Measurements from ENCODE around the gene CASP9. TPM values are rescaled to one million over a fixed set of nuclear protein-coding genes. Genes with fewer than 3 reads are reported as not detected.
"Not testable (repeated sequence)": the region's sequence is repeated elsewhere in the genome, so short reads cannot be mapped to it uniquely, and the experiment has no call there.

CASP9 gene
- total RNA-seq, 1 donor from 2014 or later = 8.5 TPM

- not testable (repeated sequence) for H3K27me3 ChIP-seq (ENCODE audit: insufficient read depth, low read length); DNase-seq (ENCODE audit: low read depth); H3K9me3 Mint-ChIP-seq (ENCODE audit: unreplicated experiment); H2AFZ ChIP-seq (ENCODE audit: low read depth, low read length); H3K4me1 ChIP-seq (ENCODE audit: insufficient read depth, low read length); H3K4me1 Mint-ChIP-seq (ENCODE audit: low read depth, unreplicated experiment); H3K9me3 ChIP-seq (ENCODE audit: insufficient read depth, low read depth, low read length); FAIRE-seq; H3K4me3 ChIP-seq (ENCODE audit: insufficient read depth, low read depth, low read length); H3K9ac ChIP-seq (ENCODE audit: low read length); H3K4me2 ChIP-seq (ENCODE audit: low read length); H3K27ac ChIP-seq (ENCODE audit: low read depth, low read length); H3K79me2 ChIP-seq (ENCODE audit: insufficient read depth, low read length); H4K20me1 ChIP-seq (ENCODE audit: insufficient read depth, low read length); H3K36me3 ChIP-seq (ENCODE audit: insufficient read depth, low read length); H3K36me3 Mint-ChIP-seq (ENCODE audit: low read depth, unreplicated experiment); H3K4me3 Mint-ChIP-seq (ENCODE audit: unreplicated experiment)
- H3K27me3 Mint-ChIP-seq (ENCODE audit: low read depth, unreplicated experiment) = peaks cover 14% of the 10 kb centered on the region
- H3K27ac Mint-ChIP-seq (ENCODE audit: unreplicated experiment) = peak overlapping the region; percentile 53
Observed at GRCh38 chr1:15469821-15470448, 54.1 kb downstream of the CASP9 start.

GRCh38 chr1:15469361-15469760, 54.7 kb downstream of the CASP9 start:
- no peak for DNase-seq (ENCODE audit: low read depth)
- Histone ChIP-seq H3K4me1 (ENCODE audit: insufficient read depth, low read length) (no peaks in the 10 kb centered on the region), H3K79me2 (ENCODE audit: insufficient read depth, low read length) (no peaks in the 10 kb centered on the region), H3K9me3 (ENCODE audit: insufficient read depth, low read depth, low read length) (no peaks in the 10 kb centered on the region), H3K27me3 (ENCODE audit: insufficient read depth, low read length) (no peaks in the 10 kb centered on the region), H3K9ac (ENCODE audit: low read length) (no peak overlapping the region), H3K27ac (ENCODE audit: low read depth, low read length) (no peak overlapping the region), H3K36me3 (ENCODE audit: insufficient read depth, low read length) (no peaks in the 10 kb centered on the region), H2AFZ (ENCODE audit: low read depth, low read length) (no peak overlapping the region), H3K4me2 (ENCODE audit: low read length) (no peak overlapping the region), H3K4me3 (ENCODE audit: insufficient read depth, low read depth, low read length) (no peak overlapping the region), H4K20me1 (ENCODE audit: insufficient read depth, low read length) (no peaks in the 10 kb centered on the region)
- FAIRE-seq = no peak
- H3K4me3 Mint-ChIP-seq (ENCODE audit: unreplicated experiment) = no peak overlapping the region
- H3K27me3 Mint-ChIP-seq (ENCODE audit: low read depth, unreplicated experiment) = peaks cover 18% of the 10 kb centered on the region
- H3K9me3 Mint-ChIP-seq (ENCODE audit: unreplicated experiment) = peaks cover 2% of the 10 kb centered on the region
- H3K4me1 Mint-ChIP-seq (ENCODE audit: low read depth, unreplicated experiment) = no peaks in the 10 kb centered on the region
- H3K36me3 Mint-ChIP-seq (ENCODE audit: low read depth, unreplicated experiment) = no peaks in the 10 kb centered on the region
- no peak for TF ChIP-seq EZH2 (IDR thresholded peaks at IDR 0.05; ENCODE audit: insufficient read depth, low read length)
- TF ChIP-seq, protein P1, sequence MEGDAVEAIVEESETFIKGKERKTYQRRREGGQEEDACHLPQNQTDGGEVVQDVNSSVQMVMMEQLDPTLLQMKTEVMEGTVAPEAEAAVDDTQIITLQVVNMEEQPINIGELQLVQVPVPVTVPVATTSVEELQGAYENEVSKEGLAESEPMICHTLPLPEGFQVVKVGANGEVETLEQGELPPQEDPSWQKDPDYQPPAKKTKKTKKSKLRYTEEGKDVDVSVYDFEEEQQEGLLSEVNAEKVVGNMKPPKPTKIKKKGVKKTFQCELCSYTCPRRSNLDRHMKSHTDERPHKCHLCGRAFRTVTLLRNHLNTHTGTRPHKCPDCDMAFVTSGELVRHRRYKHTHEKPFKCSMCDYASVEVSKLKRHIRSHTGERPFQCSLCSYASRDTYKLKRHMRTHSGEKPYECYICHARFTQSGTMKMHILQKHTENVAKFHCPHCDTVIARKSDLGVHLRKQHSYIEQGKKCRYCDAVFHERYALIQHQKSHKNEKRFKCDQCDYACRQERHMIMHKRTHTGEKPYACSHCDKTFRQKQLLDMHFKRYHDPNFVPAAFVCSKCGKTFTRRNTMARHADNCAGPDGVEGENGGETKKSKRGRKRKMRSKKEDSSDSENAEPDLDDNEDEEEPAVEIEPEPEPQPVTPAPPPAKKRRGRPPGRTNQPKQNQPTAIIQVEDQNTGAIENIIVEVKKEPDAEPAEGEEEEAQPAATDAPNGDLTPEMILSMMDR (IDR thresholded peaks at IDR 0.05; ENCODE audit: insufficient read depth, low read depth, low read length) = no peak
- no peak overlapping the region for H3K27ac Mint-ChIP-seq (ENCODE audit: unreplicated experiment)

GRCh38 chr1:15468145-15468544, 55.9 kb downstream of the CASP9 start:
- Mint-ChIP-seq H3K27ac (ENCODE audit: unreplicated experiment) (no peak overlapping the region), H3K36me3 (ENCODE audit: low read depth, unreplicated experiment) (no peaks in the 10 kb centered on the region), H3K27me3 (ENCODE audit: low read depth, unreplicated experiment) (peaks cover 18% of the 10 kb centered on the region), H3K4me1 (ENCODE audit: low read depth, unreplicated experiment) (no peaks in the 10 kb centered on the region), H3K9me3 (ENCODE audit: unreplicated experiment) (peaks cover 2% of the 10 kb centered on the region), H3K4me3 (ENCODE audit: unreplicated experiment) (no peak overlapping the region)
- FAIRE-seq = no peak
- TF ChIP-seq, protein P1 (IDR thresholded peaks at IDR 0.05; ENCODE audit: insufficient read depth, low read depth, low read length) = no peak
- no peak for TF ChIP-seq EZH2 (IDR thresholded peaks at IDR 0.05; ENCODE audit: insufficient read depth, low read length)
- H3K27me3 ChIP-seq (ENCODE audit: insufficient read depth, low read length) = no peaks in the 10 kb centered on the region
- no peak overlapping the region for H3K4me3 ChIP-seq (ENCODE audit: insufficient read depth, low read depth, low read length)
- no peak for DNase-seq (ENCODE audit: low read depth)
- H4K20me1 ChIP-seq (ENCODE audit: insufficient read depth, low read length) = no peaks in the 10 kb centered on the region
- H2AFZ ChIP-seq (ENCODE audit: low read depth, low read length) = no peak overlapping the region
- no peaks in the 10 kb centered on the region for H3K4me1 ChIP-seq (ENCODE audit: insufficient read depth, low read length)
- H3K4me2 ChIP-seq (ENCODE audit: low read length) = no peak overlapping the region
- no peaks in the 10 kb centered on the region for H3K36me3 ChIP-seq (ENCODE audit: insufficient read depth, low read length)
- H3K9me3 ChIP-seq (ENCODE audit: insufficient read depth, low read depth, low read length) = no peaks in the 10 kb centered on the region
- no peaks in the 10 kb centered on the region for H3K79me2 ChIP-seq (ENCODE audit: insufficient read depth, low read length)
- H3K9ac ChIP-seq (ENCODE audit: low read length) = no peak overlapping the region
- no peak overlapping the region for H3K27ac ChIP-seq (ENCODE audit: low read depth, low read length)

DNA sequence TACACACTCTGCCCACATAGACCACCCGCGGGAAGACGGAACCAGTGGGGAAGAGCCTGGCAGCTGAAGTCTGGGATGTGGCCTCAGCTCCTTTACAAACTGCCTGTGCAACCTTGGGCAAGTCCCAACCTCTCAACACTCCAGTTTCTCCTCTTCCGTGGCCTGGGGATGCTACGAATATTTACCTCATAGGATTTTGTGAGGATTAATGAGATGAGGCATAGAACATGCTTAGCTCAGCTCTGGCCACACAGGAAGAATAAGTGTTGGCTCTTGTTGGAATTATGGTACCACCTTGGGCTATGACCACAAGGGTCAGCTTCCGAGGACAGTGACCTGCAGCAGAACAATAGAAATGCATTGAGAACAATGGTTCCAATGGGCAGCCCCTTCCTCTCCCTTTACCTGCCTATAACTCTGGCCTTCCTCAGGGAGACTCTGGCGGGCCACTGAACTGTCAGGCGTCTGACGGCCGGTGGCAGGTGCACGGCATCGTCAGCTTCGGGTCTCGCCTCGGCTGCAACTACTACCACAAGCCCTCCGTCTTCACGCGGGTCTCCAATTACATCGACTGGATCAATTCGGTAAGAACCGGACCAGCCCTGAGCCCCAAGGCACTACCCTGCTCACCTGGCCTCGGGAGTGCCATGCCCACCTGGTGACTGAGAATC, 56.9 kb downstream of the CASP9 start:
- not testable (repeated sequence) for H3K9me3 Mint-ChIP-seq (ENCODE audit: unreplicated experiment); H3K79me2 ChIP-seq (ENCODE audit: insufficient read depth, low read length); H3K27ac Mint-ChIP-seq (ENCODE audit: unreplicated experiment); H3K27me3 ChIP-seq (ENCODE audit: insufficient read depth, low read length); H3K4me1 ChIP-seq (ENCODE audit: insufficient read depth, low read length); H2AFZ ChIP-seq (ENCODE audit: low read depth, low read length); H4K20me1 ChIP-seq (ENCODE audit: insufficient read depth, low read length); H3K4me2 ChIP-seq (ENCODE audit: low read length); H3K27ac ChIP-seq (ENCODE audit: low read depth, low read length); H3K9me3 ChIP-seq (ENCODE audit: insufficient read depth, low read depth, low read length); FAIRE-seq; H3K9ac ChIP-seq (ENCODE audit: low read length); H3K36me3 ChIP-seq (ENCODE audit: insufficient read depth, low read length); H3K4me3 ChIP-seq (ENCODE audit: insufficient read depth, low read depth, low read length); H3K4me3 Mint-ChIP-seq (ENCODE audit: unreplicated experiment); H3K4me1 Mint-ChIP-seq (ENCODE audit: low read depth, unreplicated experiment); DNase-seq (ENCODE audit: low read depth); H3K36me3 Mint-ChIP-seq (ENCODE audit: low read depth, unreplicated experiment)
- H3K27me3 Mint-ChIP-seq (ENCODE audit: low read depth, unreplicated experiment) = peaks cover 15% of the 10 kb centered on the region
